H1 (cell line): Measurements from ENCODE around the gene EGFL6. TPM values are rescaled to one million over a fixed set of nuclear protein-coding genes. Genes with fewer than 3 reads are reported as not detected.

Source experiments
- ATF2 ChIP-seq: IDR thresholded peaks from 2 replicates; pipeline ENCODE4 v1.6.1; 2012; ENCODE audit warnings: low read length, inconsistent platforms
- CBX5 ChIP-seq: fragments of 300-800, 300-1000 bp; sonication (generic); IDR thresholded peaks from 2 replicates; pipeline ENCODE4 v1.7.1; 2016; ENCODE audit warnings: antibody characterized with exemption, low read length, low read depth
- CHD7 ChIP-seq: fragments of 300-600 bp; sonication (generic); IDR thresholded peaks from 2 replicates; pipeline ENCODE4 v1.7.1; 2012; ENCODE audit warnings: low read length, moderate library complexity, mild to moderate bottlenecking, inconsistent platforms; ENCODE audit not compliant: insufficient replicate concordance
- EGR1 ChIP-seq: IDR thresholded peaks from 2 replicates; pipeline ENCODE4 v1.6.1; 2011; ENCODE audit warnings: low read depth, low read length, borderline replicate concordance
- JUND ChIP-seq: IDR thresholded peaks from 2 replicates; pipeline ENCODE4 v1.6.1; 2011; ENCODE audit warnings: mild to moderate bottlenecking, improper control_type of control experiment, low read length
- KDM1A ChIP-seq: fragments of 200-600, 300-600 bp; sonication (generic); IDR thresholded peaks from 2 replicates; pipeline ENCODE4 v1.7.1; 2016; ENCODE audit warnings: mild to moderate bottlenecking, low read length, borderline replicate concordance
- MAFK ChIP-seq: IDR thresholded peaks from 2 replicates; pipeline ENCODE4 v1.6.1; 2012; ENCODE audit warnings: low read depth, mild to moderate bottlenecking, improper control_type of control experiment, low read length
- TAF7 ChIP-seq: optimal IDR thresholded peaks from 2 replicates; pipeline ENCODE3; 2011; ENCODE audit warnings: low read depth, mild to moderate bottlenecking, inconsistent platforms, low read length, moderate library complexity, borderline replicate concordance
- polyA plus RNA-seq, 7 experiments: library from polyadenylated mRNA; depleted of rRNA in 3 of 7; stranded (reverse) in 5 of 7; unstranded in 2 of 7; fragments of >200 nt in 5 of 7; fragments of 200-250 nt in 2 of 7; gene quantifications; 1 replicate in 5 of 7; 2 replicates in 1 of 7; 4 replicates in 1 of 7; pipeline versions ENCODE4 v1.2.1 to v1.2.3, GENCODE V29; 2011 to 2013; ENCODE audit warnings: missing spikeins in 2 of 7, mixed read lengths in 2 of 7
- total RNA-seq: library from RNA; stranded (reverse); fragmentation: NEBNext Ultra II Directional; extraction: Animal tissue kit (Norgen Biotek cat#: 25700); gene quantifications from 2 replicates; pipeline ENCODE4 v1.2.1, GENCODE V29; 2021

EGFL6 gene
- total and polyA plus RNA-seq, 2 of the 8 experiments (the other 6 are each of a cell fraction or from before 2014, with no cell fraction given) = 0.93 to 1.1 TPM

GRCh38 chrX:13652850-13653693 lies 83.7 kb downstream of the EGFL6 start, which contains the start of gene TCEANC (continued):
- no peak for TF ChIP-seq ATF2
- TF ChIP-seq KDM1A = no peak
- peak; percentile 85 for TF ChIP-seq JUND
- TF ChIP-seq TAF7 = no peak
- TF ChIP-seq CHD7 = no peak
- no peak for TF ChIP-seq CBX5
- 0 out of 2 replicates have a peak, but pooled peaks have one; percentile 8 for TF ChIP-seq MAFK
- no peak for TF ChIP-seq EGR1
